WI38 (cell line): ENCODE results near the gene MAP3K15.
A peak's percentile ranks its signal among the peaks of the same experiment; 100 is the strongest.

Source experiments
- H3K4me3 ChIP-seq: 2 replicates; pipeline ENCODE4 v1.5.1; 2011; ENCODE audit warnings: low read depth, mild to moderate bottlenecking, control low read depth, low read length
- TF ChIP-seq, protein P1 (sequence below): IDR thresholded peaks from 2 replicates; pipeline ENCODE4 v1.5.1; 2012; ENCODE audit warnings: low read depth, mild to moderate bottlenecking, control low read depth, low read length

The MAP3K15 gene

DNA sequence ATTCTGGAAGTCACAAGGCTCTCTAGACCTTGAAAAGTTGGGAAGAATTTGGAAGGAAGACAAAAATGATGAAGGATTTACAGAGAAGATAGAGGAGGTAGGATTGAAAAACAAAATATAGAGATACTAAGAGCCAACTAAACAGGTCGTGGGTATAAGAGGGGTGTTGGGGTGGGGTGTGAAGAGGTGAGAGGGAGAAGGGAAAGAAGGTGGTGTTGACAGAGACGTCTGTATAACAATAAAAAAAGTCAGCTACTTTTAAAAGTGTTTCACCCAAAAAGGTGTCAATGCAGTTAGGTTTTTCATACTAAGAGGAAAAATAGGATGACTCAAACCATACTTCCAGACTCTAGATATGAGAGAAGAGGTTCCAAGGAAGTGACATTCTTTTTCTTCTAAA is 33.0 kb upstream of the MAP3K15 start:
- TF ChIP-seq, protein P1, sequence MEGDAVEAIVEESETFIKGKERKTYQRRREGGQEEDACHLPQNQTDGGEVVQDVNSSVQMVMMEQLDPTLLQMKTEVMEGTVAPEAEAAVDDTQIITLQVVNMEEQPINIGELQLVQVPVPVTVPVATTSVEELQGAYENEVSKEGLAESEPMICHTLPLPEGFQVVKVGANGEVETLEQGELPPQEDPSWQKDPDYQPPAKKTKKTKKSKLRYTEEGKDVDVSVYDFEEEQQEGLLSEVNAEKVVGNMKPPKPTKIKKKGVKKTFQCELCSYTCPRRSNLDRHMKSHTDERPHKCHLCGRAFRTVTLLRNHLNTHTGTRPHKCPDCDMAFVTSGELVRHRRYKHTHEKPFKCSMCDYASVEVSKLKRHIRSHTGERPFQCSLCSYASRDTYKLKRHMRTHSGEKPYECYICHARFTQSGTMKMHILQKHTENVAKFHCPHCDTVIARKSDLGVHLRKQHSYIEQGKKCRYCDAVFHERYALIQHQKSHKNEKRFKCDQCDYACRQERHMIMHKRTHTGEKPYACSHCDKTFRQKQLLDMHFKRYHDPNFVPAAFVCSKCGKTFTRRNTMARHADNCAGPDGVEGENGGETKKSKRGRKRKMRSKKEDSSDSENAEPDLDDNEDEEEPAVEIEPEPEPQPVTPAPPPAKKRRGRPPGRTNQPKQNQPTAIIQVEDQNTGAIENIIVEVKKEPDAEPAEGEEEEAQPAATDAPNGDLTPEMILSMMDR: no peak
- H3K4me3 ChIP-seq: no peak overlapping the region

DNA sequence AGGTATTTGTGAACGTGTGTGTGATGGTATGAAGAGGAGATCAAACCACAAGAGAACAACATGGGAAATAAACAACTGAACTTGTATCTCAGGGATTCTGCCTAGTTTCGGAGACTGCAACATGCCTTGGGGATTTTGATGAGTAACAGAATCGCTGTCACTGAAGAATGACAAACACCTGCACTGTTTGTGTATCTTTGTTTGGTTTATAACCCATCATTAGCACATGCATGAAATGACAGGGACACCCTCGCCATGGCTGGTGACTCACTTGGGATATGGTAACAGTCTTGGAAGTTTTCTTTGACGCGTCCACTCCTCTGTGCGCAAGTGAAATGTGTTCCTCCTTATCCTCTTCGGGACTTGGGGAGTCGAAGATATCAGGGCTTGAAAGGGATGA is 30.3 kb upstream of the MAP3K15 start:
- TF ChIP-seq, protein P1: no peak
- no peak overlapping the region for H3K4me3 ChIP-seq

DNA sequence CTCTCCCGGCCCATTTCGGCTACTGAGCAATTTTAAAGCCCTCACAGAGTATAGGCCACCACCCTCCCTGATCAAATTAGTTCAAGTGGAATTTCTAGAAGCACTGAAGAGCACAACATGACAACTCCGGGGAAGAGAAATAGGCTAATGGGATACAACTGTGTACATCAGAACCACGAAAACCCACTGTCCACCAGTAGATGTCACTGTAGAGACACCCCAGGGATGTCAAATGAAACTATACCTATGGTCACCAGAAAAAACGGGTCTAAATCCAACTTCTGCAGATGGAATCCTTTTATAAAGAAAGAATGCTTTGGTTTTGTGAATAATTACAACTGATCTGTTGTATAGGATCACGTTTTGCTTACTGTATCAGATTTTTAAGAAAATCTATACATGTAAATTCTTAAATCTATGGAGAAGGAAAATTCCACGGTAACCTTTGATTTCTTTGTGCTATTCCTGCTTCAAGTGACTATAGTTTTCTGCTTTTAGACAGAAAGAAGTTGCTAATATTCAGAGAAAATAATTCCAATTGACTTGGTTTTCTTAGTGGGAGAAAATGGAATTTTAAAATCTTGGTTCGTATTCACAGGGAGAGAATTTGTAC is 29.5 kb upstream of the MAP3K15 start:
- no peak overlapping the region for H3K4me3 ChIP-seq
- TF ChIP-seq, protein P1: peak; percentile 68; the same call in 1 of the 2 replicates

DNA sequence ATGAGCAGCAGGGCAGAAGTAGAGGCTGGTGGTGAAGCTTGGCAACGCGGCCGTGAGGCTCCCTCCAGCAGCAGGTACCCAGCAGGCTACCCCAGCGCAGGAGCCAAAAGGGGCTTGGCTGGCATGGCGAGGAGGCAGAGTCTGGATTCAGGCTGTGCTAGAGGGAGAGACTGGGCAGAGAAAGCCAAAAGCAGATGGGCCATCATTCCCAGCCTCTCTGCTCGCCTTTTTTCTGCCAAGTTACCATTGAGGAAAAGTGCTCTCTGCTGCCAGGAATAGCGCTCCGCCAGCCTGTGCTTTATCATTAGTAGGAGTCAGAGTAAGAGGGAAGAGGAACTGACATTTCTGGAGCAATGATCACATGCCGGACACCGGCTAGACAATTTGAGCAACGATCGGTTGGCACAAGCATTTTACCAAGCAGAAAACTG is 28.7 kb upstream of the MAP3K15 start:
- H3K4me3 ChIP-seq: no peak overlapping the region
- TF ChIP-seq, protein P1: no peak

DNA sequence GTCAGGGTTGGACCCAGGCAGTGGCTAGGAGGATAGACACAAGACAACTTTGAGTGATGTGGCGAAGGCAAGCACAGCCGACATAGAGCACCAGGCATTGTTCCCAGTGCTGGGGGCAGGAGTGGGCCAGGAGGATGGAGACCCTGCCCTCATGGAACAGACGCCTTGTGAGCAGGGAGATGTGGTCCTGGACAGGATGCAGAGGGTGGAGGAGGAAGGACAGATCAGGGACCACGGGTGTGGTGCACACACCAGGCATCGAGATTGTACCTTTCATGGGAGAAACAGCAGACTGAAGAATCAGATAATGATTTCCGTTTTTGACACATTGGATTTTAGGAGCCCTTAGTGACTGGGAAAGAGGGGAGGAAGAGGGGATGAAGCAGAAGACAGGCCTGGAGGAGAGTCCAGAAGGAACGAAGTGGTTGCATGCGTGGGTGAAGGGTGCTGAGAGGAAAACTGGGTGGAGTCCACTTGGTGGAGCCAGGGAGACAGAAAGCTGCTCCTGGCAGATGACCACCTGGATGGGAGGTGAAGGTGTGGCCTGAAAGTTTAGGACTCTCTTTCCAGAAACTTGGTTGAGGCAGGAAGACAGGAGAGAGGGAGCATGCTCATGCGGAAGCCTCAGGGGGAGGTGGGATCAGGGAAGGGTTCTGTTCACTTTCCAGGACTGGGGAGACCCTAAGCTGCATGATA is 27.9 kb upstream of the MAP3K15 start:
- TF ChIP-seq, protein P1: no peak
- no peak overlapping the region for H3K4me3 ChIP-seq

DNA sequence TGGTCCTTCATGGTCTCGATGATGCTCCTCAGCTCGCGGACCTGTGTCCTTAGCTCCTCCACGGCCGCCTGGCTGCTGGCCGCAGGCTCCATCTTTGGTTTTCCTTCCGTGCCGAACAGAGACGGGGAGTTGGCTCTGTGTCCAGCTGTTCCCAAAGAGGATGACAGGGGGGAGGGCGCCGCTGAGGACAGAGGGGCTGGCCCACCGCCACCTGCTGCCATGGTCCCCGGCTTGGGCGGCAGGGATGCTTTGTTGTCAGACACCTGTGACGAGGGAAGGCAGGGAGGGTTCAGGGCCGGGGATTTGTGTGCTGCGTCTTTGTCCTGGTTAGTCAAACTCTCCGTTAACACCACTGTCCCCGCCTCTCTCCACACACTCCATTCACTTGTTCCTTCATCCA is 26.6 kb upstream of the MAP3K15 start:
- TF ChIP-seq, protein P1: no peak
- no peak overlapping the region for H3K4me3 ChIP-seq

DNA sequence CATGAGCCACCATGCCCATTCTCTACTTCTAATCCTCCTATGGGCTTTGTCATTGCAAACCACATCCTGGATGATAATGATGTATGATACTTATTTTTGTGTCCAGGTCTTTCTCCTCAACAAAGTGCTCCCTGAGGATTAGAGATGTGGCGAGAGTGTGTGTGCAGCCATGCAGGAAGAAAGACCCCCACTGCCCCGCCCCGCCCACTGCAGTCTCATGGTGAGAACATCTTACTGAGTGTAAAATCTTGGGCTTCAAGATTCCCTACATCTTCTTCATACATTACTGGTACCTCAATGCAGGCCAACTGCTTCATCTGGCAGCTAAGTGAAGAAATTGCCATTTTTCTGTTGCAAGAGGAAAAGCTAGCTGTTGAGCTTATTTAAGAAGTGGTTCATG is 25.9 kb upstream of the MAP3K15 start:
- H3K4me3 ChIP-seq: no peak overlapping the region
- TF ChIP-seq, protein P1: no peak
